ENCODE results near the gene DNM3.

DNA sequence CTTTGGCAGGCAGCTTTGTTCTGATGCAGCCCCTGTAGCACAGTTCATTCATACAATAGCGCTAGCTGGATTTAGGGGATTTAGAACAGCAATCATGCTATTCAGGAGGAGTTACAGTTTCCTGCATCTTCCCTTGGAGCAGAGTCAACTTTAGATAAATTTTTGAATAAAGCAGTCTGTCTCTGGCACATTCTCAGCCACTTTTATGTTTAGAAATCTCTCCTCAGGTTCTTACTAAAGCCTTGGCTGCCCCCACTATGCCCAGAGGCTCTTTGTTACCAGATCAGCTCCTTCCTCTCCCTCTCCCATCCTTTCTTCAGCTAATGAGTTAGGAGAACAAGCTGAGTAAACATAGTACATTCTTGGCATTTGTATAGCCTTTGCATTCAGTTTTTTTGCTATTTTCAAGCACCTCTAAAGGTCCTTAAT is 619.6 kb downstream of the DNM3 start:
- TF ChIP-seq, protein P1, sequence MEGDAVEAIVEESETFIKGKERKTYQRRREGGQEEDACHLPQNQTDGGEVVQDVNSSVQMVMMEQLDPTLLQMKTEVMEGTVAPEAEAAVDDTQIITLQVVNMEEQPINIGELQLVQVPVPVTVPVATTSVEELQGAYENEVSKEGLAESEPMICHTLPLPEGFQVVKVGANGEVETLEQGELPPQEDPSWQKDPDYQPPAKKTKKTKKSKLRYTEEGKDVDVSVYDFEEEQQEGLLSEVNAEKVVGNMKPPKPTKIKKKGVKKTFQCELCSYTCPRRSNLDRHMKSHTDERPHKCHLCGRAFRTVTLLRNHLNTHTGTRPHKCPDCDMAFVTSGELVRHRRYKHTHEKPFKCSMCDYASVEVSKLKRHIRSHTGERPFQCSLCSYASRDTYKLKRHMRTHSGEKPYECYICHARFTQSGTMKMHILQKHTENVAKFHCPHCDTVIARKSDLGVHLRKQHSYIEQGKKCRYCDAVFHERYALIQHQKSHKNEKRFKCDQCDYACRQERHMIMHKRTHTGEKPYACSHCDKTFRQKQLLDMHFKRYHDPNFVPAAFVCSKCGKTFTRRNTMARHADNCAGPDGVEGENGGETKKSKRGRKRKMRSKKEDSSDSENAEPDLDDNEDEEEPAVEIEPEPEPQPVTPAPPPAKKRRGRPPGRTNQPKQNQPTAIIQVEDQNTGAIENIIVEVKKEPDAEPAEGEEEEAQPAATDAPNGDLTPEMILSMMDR (conservative IDR thresholded peaks at IDR 0.05; ENCODE audit: low read depth, low read length) = no peak
- no peak for TF ChIP-seq EZH2 (IDR thresholded peaks at IDR 0.05; ENCODE audit: borderline replicate concordance, low read depth, low read length, poor library complexity, severe bottlenecking)

Measured in A673 (cell line).